WERI-Rb-1 (cell line): ENCODE data around the gene MAPT.
A peak's percentile ranks its signal among the peaks of the same experiment; 100 is the strongest.

Experiments used
- DNase-seq: peaks from one replicate; pipeline ENCODE4 v3.0.0-alpha.2; 2020
- H3K27ac ChIP-seq: fragments of 250-450 bp; sonication (Bioruptor Pico); 2 replicates; pipeline ENCODE4 v1.5.1; 2020; ENCODE audit warnings: mild to moderate bottlenecking, moderate library complexity
- H3K27me3 ChIP-seq: fragments of 250-450 bp; sonication (Bioruptor Pico); 2 replicates; pipeline ENCODE4 v1.5.1; 2021; ENCODE audit warnings: mild to moderate bottlenecking, low read depth, moderate library complexity; ENCODE audit not compliant: insufficient read depth, severe bottlenecking
- H3K36me3 ChIP-seq: fragments of 250-450 bp; sonication (Bioruptor Pico); 2 replicates; pipeline ENCODE4 v1.5.1; 2020; ENCODE audit warnings: mild to moderate bottlenecking, moderate library complexity
- H3K4me3 ChIP-seq: 2 replicates; pipeline ENCODE4 v1.5.1; 2011; ENCODE audit warnings: low read depth, mild to moderate bottlenecking, control low read depth, low read length
- H3K9me3 ChIP-seq: fragments of 250-450 bp; sonication (Bioruptor Pico); 2 replicates; pipeline ENCODE4 v1.5.1; 2021; ENCODE audit warnings: mild to moderate bottlenecking, moderate library complexity; ENCODE audit not compliant: severe bottlenecking
- TF ChIP-seq, protein P1 (sequence below): IDR thresholded peaks from 2 replicates; pipeline ENCODE4 v1.5.1; 2011; ENCODE audit warnings: low read depth, mild to moderate bottlenecking, control low read depth, inconsistent platforms, low read length

MAPT gene

DNA sequence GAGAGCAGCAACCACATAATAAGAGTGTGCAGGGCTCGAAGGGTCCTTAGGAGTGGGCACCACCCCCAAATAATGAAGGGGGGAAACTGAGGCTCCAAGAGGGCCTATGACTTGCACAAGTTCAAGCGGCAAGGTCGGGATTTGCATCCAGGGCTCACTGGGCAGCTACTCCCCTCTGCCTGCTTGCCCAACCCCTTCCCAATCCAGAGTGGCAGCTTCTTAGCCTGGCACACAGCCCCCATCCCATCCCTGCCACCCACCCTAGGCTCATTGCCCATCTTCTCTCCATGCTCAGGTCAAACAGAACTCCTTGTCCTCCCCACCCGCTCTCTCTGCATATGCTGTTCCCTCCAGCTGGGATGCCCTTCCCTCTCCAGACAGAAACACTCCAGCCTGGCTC is 47.3 kb upstream of the MAPT start:
- Histone ChIP-seq H3K27ac (no peak overlapping the region), H3K27me3 (no peaks in the 10 kb centered on the region), H3K36me3 (no peaks in the 10 kb centered on the region), H3K9me3 (no peaks in the 10 kb centered on the region), H3K4me3 (no peak overlapping the region)
- TF ChIP-seq, protein P1, sequence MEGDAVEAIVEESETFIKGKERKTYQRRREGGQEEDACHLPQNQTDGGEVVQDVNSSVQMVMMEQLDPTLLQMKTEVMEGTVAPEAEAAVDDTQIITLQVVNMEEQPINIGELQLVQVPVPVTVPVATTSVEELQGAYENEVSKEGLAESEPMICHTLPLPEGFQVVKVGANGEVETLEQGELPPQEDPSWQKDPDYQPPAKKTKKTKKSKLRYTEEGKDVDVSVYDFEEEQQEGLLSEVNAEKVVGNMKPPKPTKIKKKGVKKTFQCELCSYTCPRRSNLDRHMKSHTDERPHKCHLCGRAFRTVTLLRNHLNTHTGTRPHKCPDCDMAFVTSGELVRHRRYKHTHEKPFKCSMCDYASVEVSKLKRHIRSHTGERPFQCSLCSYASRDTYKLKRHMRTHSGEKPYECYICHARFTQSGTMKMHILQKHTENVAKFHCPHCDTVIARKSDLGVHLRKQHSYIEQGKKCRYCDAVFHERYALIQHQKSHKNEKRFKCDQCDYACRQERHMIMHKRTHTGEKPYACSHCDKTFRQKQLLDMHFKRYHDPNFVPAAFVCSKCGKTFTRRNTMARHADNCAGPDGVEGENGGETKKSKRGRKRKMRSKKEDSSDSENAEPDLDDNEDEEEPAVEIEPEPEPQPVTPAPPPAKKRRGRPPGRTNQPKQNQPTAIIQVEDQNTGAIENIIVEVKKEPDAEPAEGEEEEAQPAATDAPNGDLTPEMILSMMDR = no peak
- DNase-seq = no peak

DNA sequence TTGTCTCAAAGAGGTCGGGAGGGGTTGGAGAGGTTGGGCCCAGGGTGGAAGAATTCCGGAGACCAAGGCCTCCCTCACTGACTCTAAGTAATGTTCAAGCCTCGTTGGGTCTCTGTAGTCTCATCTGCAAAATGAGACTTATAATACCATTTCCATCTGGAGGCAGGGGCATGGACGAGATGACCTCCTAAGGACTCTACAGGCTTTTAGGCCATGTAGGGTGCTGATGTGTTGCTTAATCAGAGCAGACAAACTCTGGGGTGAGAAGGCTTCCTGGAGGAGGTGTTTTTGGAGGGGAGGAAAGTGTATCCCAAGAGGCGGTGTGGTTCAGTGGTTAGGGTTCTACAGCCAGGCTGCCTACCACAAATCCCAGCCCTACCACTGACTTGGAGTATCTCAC is 46.6 kb upstream of the MAPT start:
- TF ChIP-seq, protein P1 = no peak
- no peak for DNase-seq
- Histone ChIP-seq H3K27ac (no peak overlapping the region), H3K27me3 (no peaks in the 10 kb centered on the region), H3K4me3 (no peak overlapping the region), H3K36me3 (no peaks in the 10 kb centered on the region), H3K9me3 (no peaks in the 10 kb centered on the region)

DNA sequence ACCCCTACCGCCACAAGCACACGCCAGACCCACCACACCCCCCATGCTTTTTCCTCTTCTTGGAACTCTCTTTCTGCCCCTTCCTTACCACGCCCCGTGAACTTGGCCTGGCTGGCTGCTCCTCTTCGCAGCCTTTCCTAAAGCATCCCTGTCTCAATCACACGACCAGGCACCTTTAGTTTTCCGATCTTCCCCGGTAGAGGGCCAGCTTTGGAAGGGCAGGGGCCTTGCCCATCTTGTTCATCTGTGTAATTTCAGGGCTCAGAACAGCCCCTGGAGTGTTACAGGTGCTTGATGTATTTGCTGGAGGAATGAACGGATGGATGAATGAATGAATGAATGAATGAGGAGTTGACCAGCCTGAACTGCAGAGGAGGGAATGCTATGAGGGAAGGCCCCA is 45.9 kb upstream of the MAPT start:
- no peak for DNase-seq
- TF ChIP-seq, protein P1 = peak; percentile 19; the same call in 1 of the 2 replicates
- H3K4me3 ChIP-seq = no peak overlapping the region
- peak overlapping the region; percentile 60 for H3K27ac ChIP-seq
- H3K9me3 ChIP-seq = no peaks in the 10 kb centered on the region
- no peaks in the 10 kb centered on the region for H3K36me3 ChIP-seq
- no peaks in the 10 kb centered on the region for H3K27me3 ChIP-seq

DNA sequence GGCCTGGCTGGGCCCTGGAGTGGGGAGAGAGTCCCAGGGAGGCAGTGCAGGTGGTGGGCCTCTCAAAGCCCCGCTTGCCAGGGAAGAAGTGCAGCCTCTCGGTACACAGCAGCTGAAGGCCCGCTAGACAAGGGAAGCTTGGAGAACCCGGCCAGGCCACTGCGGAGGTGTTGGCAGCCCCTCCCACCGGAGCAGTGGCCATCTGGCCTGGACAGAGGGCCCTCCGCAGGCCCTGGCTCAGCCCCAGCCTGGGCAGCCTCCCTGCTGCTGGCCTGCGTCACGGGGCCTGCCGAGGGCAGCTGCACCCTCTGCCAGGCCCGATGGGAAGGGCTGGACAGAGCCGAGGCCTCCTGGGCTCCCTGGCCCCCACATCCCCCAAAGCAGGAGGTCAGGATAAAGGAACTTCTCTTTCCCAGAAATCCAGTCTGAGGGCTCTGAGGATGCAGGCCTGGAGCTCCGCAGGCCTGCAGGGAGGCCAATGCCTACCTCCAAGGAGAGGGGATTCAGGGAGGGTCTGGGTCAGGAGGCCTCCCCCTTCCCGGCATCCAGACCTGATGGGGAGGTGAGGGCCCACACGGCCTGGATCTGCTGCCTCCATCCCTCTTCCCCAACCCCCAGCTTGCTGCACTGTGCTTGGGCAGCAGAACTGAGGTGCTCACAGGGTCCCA is 45.4 kb upstream of the MAPT start:
- no peaks in the 10 kb centered on the region for H3K27me3 ChIP-seq
- no peak overlapping the region for H3K4me3 ChIP-seq
- no peaks in the 10 kb centered on the region for H3K36me3 ChIP-seq
- no peaks in the 10 kb centered on the region for H3K9me3 ChIP-seq
- TF ChIP-seq, protein P1 = no peak
- peak; percentile 79 for DNase-seq
- H3K27ac ChIP-seq = peak overlapping the region; percentile 60

DNA sequence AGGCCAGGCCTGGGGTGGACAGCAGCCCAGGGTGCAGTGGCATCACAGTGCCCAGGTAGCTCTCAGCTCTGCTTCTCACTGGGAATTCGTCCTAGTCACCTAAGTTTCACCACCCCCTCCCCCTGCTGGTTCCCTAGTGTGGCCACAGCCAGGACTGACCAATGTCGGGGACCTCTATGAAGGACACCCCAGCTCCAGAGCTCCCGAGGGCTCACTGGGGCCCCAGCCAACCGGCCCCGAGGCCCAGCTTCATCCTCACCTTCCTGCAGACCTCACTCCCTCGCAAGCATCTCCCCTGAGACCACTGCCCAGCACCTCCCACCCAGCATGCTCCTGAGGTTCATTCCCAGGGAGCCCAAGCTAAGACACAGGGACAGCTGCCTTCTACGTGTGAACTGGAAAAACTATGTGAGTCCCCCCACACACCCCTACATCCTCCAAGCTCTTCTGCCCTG is 44.8 kb upstream of the MAPT start:
- TF ChIP-seq, protein P1 = peak; percentile 33; the same call in 1 of the 2 replicates
- Histone ChIP-seq H3K9me3 (no peaks in the 10 kb centered on the region), H3K27me3 (no peaks in the 10 kb centered on the region), H3K36me3 (no peaks in the 10 kb centered on the region), H3K4me3 (no peak overlapping the region), H3K27ac (peak overlapping the region; percentile 60)
- DNase-seq = no peak

DNA sequence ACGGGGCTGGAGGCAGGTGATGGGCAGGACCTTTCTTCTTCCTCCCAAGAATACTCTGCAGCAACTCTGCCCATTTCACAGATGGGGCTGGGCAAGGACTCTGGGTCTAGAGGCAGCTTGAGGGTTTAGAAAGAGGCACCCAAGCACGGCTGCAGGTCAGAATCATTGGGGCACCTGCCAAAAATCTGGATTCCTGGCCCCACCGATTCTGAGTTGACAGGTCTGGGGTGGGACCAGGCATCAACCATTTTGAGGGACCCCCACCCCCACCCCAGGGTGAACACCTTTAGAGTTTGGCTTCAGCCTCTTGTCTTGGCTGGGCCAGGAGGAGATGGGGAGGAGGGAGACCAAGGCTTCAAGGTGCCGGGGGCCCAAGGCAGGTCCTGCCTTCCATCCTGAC is 44.3 kb upstream of the MAPT start:
- TF ChIP-seq, protein P1 = no peak

More for the DNA sequence above, 44.3 kb upstream of the MAPT start:
- no peaks in the 10 kb centered on the region for H3K27me3 ChIP-seq
- no peak overlapping the region for H3K27ac ChIP-seq
- H3K36me3 ChIP-seq = no peaks in the 10 kb centered on the region
- no peak for DNase-seq
- H3K4me3 ChIP-seq = no peak overlapping the region
- peaks cover 2% of the 10 kb centered on the region for H3K9me3 ChIP-seq
